Neural progenitor cell (in vitro differentiated cells): Measurements from ENCODE around the gene INS.

Source experiments
- CTCF ChIP-seq: fragments of 200-600 bp; sonication (generic); IDR thresholded peaks from 2 replicates; pipeline ENCODE4 v1.5.1; 2017; ENCODE audit warnings: antibody characterized with exemption, mild to moderate bottlenecking
- EZH2 ChIP-seq: fragments of 200-600 bp; sonication (generic); IDR thresholded peaks from 2 replicates; pipeline ENCODE4 v1.6.1; 2017; ENCODE audit warnings: antibody characterized with exemption, mild to moderate bottlenecking, moderate library complexity

- TF ChIP-seq EZH2 (no peak), CTCF (no peak)
These were observed 6.1 kb downstream of the INS start for GRCh38 chr11:2154889-2155288.
